Measurements from ENCODE around the gene IL12RB2. TPM values are rescaled to one million over a fixed set of nuclear protein-coding genes. Genes with fewer than 3 reads are reported as not detected.

The IL12RB2 gene
- total RNA-seq, result not detected in 2 replicates

GRCh38 chr1:67307251-67308060, at the start of gene IL12RB2:
Gene IL12RB2, plus strand, starts transcription at chr1:67307873. Its CDS starts 12,496 bp downstream, at chr1:67320369.

GRCh38 chr1:67430358-67431155, 122.9 kb downstream of the IL12RB2 start, which contains the start of gene SERBP1:
Gene SERBP1, minus strand, starts transcription at chr1:67430402. Its CDS starts 102 bp downstream, at chr1:67430300.

Small RNAs within 50 kb of the gene (small RNA-seq; reads per million reads assigned to genes)
- gene RNU4ATAC4P, result not detected
- 0.11 reads per million for gene RNU6-387P

Other genes with a start within 250 kb of the IL12RB2 start
- not detected in 2 replicates for gene C1orf141, start 172.9 kb upstream of the IL12RB2 start, total RNA-seq
- not detected in 2 replicates for gene IL23R, start 141.4 kb upstream of the IL12RB2 start, total RNA-seq
- 197 and 278 TPM in 2 replicates for gene SERBP1, start 122.5 kb downstream of the IL12RB2 start, total RNA-seq